ENCODE measurements around the gene ADORA1. TPM values are rescaled to one million over a fixed set of nuclear protein-coding genes. Genes with fewer than 3 reads are reported as not detected.

Gene ADORA1
- total and polyA plus RNA-seq, 2 of the 13 experiments (the other 11 are each of a cell fraction or from before 2014, with no cell fraction given): 0.11 TPM; not detected in 1

- intact Hi-C loops (cut with micrococcal nuclease; ENCODE audit: unreplicated experiment): no loop called here
- no peak overlapping the region for H3K27ac ChIP-seq (ENCODE audit: extremely low read length, insufficient read depth, low read length)
- BruUV-seq (replicated peaks): no TSS peak
- in situ Hi-C loops (cut with HindIII; ENCODE audit: extremely low pct_ligation_motif_present, low pct_unique_long_range_greater_than_20kb): no loop called here
- H3K9ac ChIP-seq (ENCODE audit: insufficient read depth, low read depth, low read length): no peak overlapping the region
- peaks cover 1 to 4% of the 10 kb centered on the region in 2 experiments; a peak in 2 of 5 replicates for H3K27me3 ChIP-seq (ENCODE audit: control insufficient read depth in 1 of 2, insufficient read depth in 2 of 2, low read length in 2 of 2)
- TF ChIP-seq FOXA1 (IDR thresholded peaks at IDR 0.05) (no peak), FOXA1 (CRISPR knock-in tag; IDR thresholded peaks at IDR 0.05) (no peak), ATF4 (CRISPR knock-in tag; IDR thresholded peaks at IDR 0.05) (no peak), ZNF746 (CRISPR knock-in tag; IDR thresholded peaks at IDR 0.05) (no peak), MBD4 (IDR thresholded peaks at IDR 0.05; ENCODE audit: borderline replicate concordance, low read length) (no peak), ZNF883 (CRISPR knock-in tag; IDR thresholded peaks at IDR 0.05; ENCODE audit: not compliant biosample characterization) (no peak), GTF3A (CRISPR knock-in tag; conservative IDR thresholded peaks at IDR 0.05) (no peak), BCL3 (CRISPR knock-in tag; IDR thresholded peaks at IDR 0.05) (no peak), HES4 (CRISPR knock-in tag; IDR thresholded peaks at IDR 0.05; ENCODE audit: borderline replicate concordance) (no peak), EEA1 (CRISPR knock-in tag; IDR thresholded peaks at IDR 0.05; ENCODE audit: borderline replicate concordance) (no peak), ZNF549 (CRISPR knock-in tag; IDR thresholded peaks at IDR 0.05) (no peak), PTBP1 (IDR thresholded peaks at IDR 0.05; ENCODE audit: low read depth, low read length, poor library complexity, severe bottlenecking) (no peak), MEF2D (CRISPR knock-in tag; IDR thresholded peaks at IDR 0.05) (no peak)
- no peak overlapping the region for H3K4me3 ChIP-seq (replicated peaks in 1 of 3; ENCODE audit: insufficient read depth in 1 of 3, low read depth in 2 of 3, low read length in 3 of 3)
- H4K20me1 ChIP-seq (ENCODE audit: insufficient read depth, low read length): no peaks in the 10 kb centered on the region
- 20% methylated on average over 9 of the region's 9 CpGs for WGBS (ENCODE audit: low lambda C conversion rate)
- H2AFZ ChIP-seq (ENCODE audit: low read length): no peak overlapping the region
- no peaks in the 10 kb centered on the region for H3K9me3 ChIP-seq (ENCODE audit: low read length)
- FAIRE-seq: no peak
- H3K79me2 ChIP-seq (ENCODE audit: insufficient read depth, low read length): no peaks in the 10 kb centered on the region
- H3K4me2 ChIP-seq (ENCODE audit: low read depth, low read length): no peak overlapping the region
- ChIA-PET POLR2A (no interaction called here), CTCF (ENCODE audit: low intra/inter-chr PET ratio, low total read pairs) (no interaction called here)
- H3K36me3 ChIP-seq (replicated peaks in 1 of 2; ENCODE audit: control insufficient read depth in 1 of 2, insufficient read depth in 2 of 2, low read length in 2 of 2): no peaks in the 10 kb centered on the region
- no peak for DNase-seq (ENCODE audit: low spot score)
- no peaks in the 10 kb centered on the region for H3K4me1 ChIP-seq (ENCODE audit: insufficient read depth, low read length)
- no peak for ATAC-seq
Observed at GRCh38 chr1:203158960-203159665, 31.6 kb downstream of the ADORA1 start.

Data from HepG2 (cell line).